Cardiac muscle cell (in vitro differentiated cells and primary cell): ENCODE data around the gene CACNA2D3. TPM values are rescaled to one million over a fixed set of nuclear protein-coding genes. Genes with fewer than 3 reads are reported as not detected.
A peak's percentile ranks its signal among the peaks of the same experiment; 100 is the strongest.

Source experiments
- DNase-seq, 2 donors: peaks; one replicate each; pipeline versions ENCODE4 v3.0.0 to v3.0.0-alpha.2; 2010 to 2017; ENCODE audit warnings: low read depth in 1 of 2, low spot score in 1 of 2
- H3K27ac ChIP-seq: fragments of 200-600 bp; sonication (generic); 2 replicates; pipeline ENCODE4 v1.5.1; 2016
- H3K27me3 ChIP-seq: fragments of 200-600 bp; sonication (generic); 2 replicates; pipeline ENCODE4 v1.6.0; 2016; ENCODE audit warnings: control low read depth
- H3K36me3 ChIP-seq: fragments of 200-600 bp; sonication (generic); 2 replicates; pipeline ENCODE4 v1.5.1; 2016; ENCODE audit warnings: control low read depth
- H3K4me1 ChIP-seq: fragments of 200-600 bp; sonication (generic); 2 replicates; pipeline ENCODE4 v1.8.1; 2017; ENCODE audit warnings: low read depth, mild to moderate bottlenecking, mixed run types
- H3K4me3 ChIP-seq: fragments of 200-600 bp; sonication (generic); 2 replicates; pipeline ENCODE4 v1.5.1; 2016; ENCODE audit warnings: mild to moderate bottlenecking
- H3K9me3 ChIP-seq: fragments of 200-600 bp; sonication (generic); 2 replicates; pipeline ENCODE4 v1.5.1; 2017; ENCODE audit warnings: low read depth, mild to moderate bottlenecking, control low read depth
- CTCF ChIP-seq: IDR thresholded peaks from 2 replicates; pipeline ENCODE4 v1.5.1; 2012; ENCODE audit warnings: low read depth, mild to moderate bottlenecking, low read length
- polyA plus RNA-seq: library from polyadenylated mRNA; unstranded; fragments of >200 nt; fragmentation: Nextera tagmentation; extraction: Ambion mirVana; gene quantifications from 2 replicates; pipeline ENCODE4 v1.2.1, GENCODE V29; 2016
- total RNA-seq: library from RNA; depleted of rRNA; stranded (reverse); fragments of >200 nt; gene quantifications from 2 replicates; pipeline ENCODE4 v1.2.3, GENCODE V29; 2016

Gene CACNA2D3
- total and polyA plus RNA-seq, 2 experiments from 2014 or later, result 0.45 to 0.59 TPM

DNA sequence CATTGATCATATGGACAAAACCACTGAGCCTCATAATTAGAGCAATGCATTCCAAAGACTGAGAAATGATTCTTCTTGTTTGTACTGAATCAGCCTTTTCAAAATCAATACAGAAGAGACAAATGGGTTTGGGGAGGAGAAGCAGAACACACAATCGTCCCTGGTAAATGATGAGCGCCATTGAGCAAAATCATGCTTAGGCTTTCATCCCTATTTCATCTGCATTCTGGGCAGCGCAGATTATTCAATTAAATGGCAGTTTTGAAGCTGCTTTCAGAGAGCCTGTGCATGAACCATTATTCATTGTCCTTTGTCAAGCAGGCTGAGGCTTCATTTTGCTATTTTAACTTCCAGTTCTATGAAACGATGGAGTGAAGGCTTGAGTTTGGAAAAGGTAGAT is 371.9 kb downstream of the CACNA2D3 start:
- Histone ChIP-seq H3K4me1 (no peaks in the 10 kb centered on the region), H3K9me3 (no peaks in the 10 kb centered on the region), H3K27me3 (no peaks in the 10 kb centered on the region), H3K4me3 (no peak overlapping the region), H3K27ac (no peak overlapping the region), H3K36me3 (no peaks in the 10 kb centered on the region)
- no peak for TF ChIP-seq CTCF
- DNase-seq, result no peak

DNA sequence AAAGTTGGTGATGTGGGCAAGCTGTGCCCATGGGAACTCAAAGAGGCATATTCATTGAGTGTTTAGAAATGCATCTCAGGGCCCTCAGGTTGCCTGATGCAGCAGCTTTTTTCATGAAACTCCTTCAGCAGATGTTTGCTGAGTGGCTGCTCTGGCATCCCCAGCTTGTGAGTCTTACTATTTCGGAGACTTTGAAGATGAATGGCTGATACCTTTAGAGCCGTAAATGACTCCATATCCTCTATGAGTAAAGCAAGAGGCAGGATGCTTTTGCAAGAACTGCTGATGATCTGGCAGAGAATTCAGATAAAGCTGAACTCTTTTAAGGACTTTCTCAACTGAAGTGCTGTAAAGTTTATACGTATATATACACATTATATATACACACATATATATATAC is 384.3 kb downstream of the CACNA2D3 start:
- Histone ChIP-seq H3K27me3 (peaks cover 3% of the 10 kb centered on the region), H3K4me3 (no peak overlapping the region), H3K9me3 (no peaks in the 10 kb centered on the region), H3K4me1 (no peaks in the 10 kb centered on the region), H3K27ac (no peak overlapping the region), H3K36me3 (no peaks in the 10 kb centered on the region)
- TF ChIP-seq CTCF, result no peak
- DNase-seq, result peak in 1 of 2 donors; percentile 4

DNA sequence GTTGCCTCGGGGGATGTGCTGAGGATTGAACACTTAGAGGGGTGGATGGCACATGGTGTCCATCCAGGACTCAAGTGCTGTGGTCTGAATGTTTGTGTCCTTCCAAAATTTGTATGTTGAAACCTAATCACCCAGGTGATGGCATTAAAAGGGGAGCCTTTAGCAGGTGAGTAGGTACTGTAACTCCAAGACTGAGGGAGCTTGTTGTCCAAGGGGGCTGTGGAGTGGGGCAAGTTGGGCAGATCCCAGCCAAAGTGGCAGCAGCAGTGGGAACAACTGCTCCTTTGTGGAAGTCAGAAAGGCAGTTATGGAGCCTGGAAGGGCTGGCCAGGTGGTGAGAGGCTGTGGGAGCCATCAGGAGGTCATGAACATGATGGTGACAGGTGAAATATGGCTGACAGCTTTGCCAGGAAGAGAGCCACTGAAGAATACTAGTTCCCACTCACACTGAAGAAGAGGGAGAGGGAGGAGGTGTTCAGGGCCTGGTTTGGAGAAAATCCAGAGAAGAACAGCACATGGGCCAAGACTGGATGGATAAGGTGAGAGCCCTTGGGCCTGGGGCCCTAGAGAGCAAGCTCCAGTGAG is 385.6 kb downstream of the CACNA2D3 start:
- TF ChIP-seq CTCF, result no peak
- Histone ChIP-seq H3K9me3 (no peaks in the 10 kb centered on the region), H3K4me3 (no peak overlapping the region), H3K27ac (no peak overlapping the region), H3K36me3 (no peaks in the 10 kb centered on the region), H3K4me1 (no peaks in the 10 kb centered on the region), H3K27me3 (peaks cover 3% of the 10 kb centered on the region)
- no peak for DNase-seq

GRCh38 chr3:54510506-54510905 is 388.2 kb downstream of the CACNA2D3 start:
- H3K36me3 ChIP-seq, result no peaks in the 10 kb centered on the region
- no peak for TF ChIP-seq CTCF
- H3K9me3 ChIP-seq, result no peaks in the 10 kb centered on the region
- H3K4me3 ChIP-seq, result no peak overlapping the region
- H3K27ac ChIP-seq, result no peak overlapping the region
- no peaks in the 10 kb centered on the region for H3K4me1 ChIP-seq
- DNase-seq, result no peak
- no peaks in the 10 kb centered on the region for H3K27me3 ChIP-seq

GRCh38 chr3:54511766-54512365 is 389.5 kb downstream of the CACNA2D3 start:
- Histone ChIP-seq H3K36me3 (no peaks in the 10 kb centered on the region), H3K9me3 (no peaks in the 10 kb centered on the region), H3K27ac (no peak overlapping the region), H3K4me3 (no peak overlapping the region), H3K4me1 (no peaks in the 10 kb centered on the region), H3K27me3 (no peaks in the 10 kb centered on the region)
- no peak for DNase-seq
- TF ChIP-seq CTCF, result no peak

- Histone ChIP-seq H3K27me3 (no peaks in the 10 kb centered on the region), H3K4me1 (no peaks in the 10 kb centered on the region), H3K4me3 (no peak overlapping the region), H3K27ac (no peak overlapping the region), H3K36me3 (no peaks in the 10 kb centered on the region), H3K9me3 (no peaks in the 10 kb centered on the region)
- no peak for TF ChIP-seq CTCF
- no peak for DNase-seq
Measured at GRCh38 chr3:54514006-54514405, 391.7 kb downstream of the CACNA2D3 start.
